Measurements from ENCODE around the gene SAMD5. TPM values are rescaled to one million over a fixed set of nuclear protein-coding genes. Genes with fewer than 3 reads are reported as not detected.

Gene SAMD5
- polyA plus RNA-seq, 1 experiment, result 3.1 TPM

DNA sequence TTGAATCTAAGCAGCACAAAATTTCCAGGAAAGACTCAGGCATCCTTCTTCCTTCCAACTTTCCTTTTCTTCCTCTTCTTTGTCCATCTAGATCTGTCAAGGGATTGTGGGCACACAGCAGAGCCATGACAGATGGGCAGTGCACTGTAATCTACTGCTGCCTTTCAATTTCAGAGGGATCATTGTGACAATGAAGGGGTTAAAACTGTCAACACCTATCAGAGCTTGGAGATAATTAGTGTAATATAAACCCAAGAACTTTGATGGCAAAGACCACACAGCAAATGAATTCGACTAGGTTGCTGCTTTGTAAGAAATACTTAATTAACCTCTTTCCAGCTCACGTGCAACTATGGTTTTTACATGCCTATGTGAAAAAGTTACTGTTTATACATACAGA is 55.0 kb downstream of the SAMD5 start:
- ChIA-PET POLR2A (no interaction called here), CTCF (no interaction called here)
- no peaks in the 10 kb centered on the region for H3K9me3 ChIP-seq (ENCODE audit: control insufficient read depth, insufficient read depth, low read length)

DNA sequence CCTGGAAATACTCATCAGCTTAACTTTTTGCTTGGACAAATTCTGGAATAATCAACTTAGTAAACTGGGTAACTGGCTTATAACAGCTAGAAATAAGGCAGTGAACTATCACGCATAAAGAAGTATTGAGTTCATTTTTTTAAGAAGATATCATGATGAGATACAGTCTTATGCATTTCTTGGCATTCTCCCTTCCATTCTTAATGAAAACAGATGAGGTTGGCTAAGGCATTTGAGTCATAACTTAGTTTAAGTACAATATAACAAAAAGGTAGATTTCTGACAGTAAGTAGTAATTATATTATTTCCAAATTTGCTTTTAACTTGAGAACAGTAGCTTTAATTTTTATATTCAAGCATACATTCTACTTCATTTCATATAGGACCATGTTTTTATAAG is 56.1 kb downstream of the SAMD5 start:
- DNase-seq (ENCODE audit: low read depth, low spot score), result no peak
- TF ChIP-seq, protein P1, sequence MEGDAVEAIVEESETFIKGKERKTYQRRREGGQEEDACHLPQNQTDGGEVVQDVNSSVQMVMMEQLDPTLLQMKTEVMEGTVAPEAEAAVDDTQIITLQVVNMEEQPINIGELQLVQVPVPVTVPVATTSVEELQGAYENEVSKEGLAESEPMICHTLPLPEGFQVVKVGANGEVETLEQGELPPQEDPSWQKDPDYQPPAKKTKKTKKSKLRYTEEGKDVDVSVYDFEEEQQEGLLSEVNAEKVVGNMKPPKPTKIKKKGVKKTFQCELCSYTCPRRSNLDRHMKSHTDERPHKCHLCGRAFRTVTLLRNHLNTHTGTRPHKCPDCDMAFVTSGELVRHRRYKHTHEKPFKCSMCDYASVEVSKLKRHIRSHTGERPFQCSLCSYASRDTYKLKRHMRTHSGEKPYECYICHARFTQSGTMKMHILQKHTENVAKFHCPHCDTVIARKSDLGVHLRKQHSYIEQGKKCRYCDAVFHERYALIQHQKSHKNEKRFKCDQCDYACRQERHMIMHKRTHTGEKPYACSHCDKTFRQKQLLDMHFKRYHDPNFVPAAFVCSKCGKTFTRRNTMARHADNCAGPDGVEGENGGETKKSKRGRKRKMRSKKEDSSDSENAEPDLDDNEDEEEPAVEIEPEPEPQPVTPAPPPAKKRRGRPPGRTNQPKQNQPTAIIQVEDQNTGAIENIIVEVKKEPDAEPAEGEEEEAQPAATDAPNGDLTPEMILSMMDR (IDR thresholded peaks at IDR 0.05; ENCODE audit: low read depth, low read length), result no peak
- H3K27me3 ChIP-seq (ENCODE audit: control insufficient read depth, insufficient read depth, low read length), result no peaks in the 10 kb centered on the region
- POLR2A ChIA-PET, result no interaction called here
- CTCF ChIA-PET, result interaction anchor here (1.3 kb wide), 1 partner anchor 58 kb away, joined by 3 read pairs; no protein-coding TSS in a partner anchor
- H3K9me3 ChIP-seq (ENCODE audit: control insufficient read depth, insufficient read depth, low read length), result no peaks in the 10 kb centered on the region
- no peak overlapping the region for H3K27ac ChIP-seq (ENCODE audit: low read depth, low read length)
- no peak overlapping the region for H3K4me3 ChIP-seq (ENCODE audit: low read depth, low read length)

More for the DNA sequence above, 55.0 kb downstream of the SAMD5 start:
- Histone ChIP-seq H3K27me3 (ENCODE audit: control insufficient read depth, insufficient read depth, low read length) (no peaks in the 10 kb centered on the region), H3K27ac (ENCODE audit: low read depth, low read length) (no peak overlapping the region), H3K4me3 (ENCODE audit: low read depth, low read length) (no peak overlapping the region)
- TF ChIP-seq, protein P1 (IDR thresholded peaks at IDR 0.05; ENCODE audit: low read depth, low read length), result no peak
- DNase-seq (ENCODE audit: low read depth, low spot score), result no peak

DNA sequence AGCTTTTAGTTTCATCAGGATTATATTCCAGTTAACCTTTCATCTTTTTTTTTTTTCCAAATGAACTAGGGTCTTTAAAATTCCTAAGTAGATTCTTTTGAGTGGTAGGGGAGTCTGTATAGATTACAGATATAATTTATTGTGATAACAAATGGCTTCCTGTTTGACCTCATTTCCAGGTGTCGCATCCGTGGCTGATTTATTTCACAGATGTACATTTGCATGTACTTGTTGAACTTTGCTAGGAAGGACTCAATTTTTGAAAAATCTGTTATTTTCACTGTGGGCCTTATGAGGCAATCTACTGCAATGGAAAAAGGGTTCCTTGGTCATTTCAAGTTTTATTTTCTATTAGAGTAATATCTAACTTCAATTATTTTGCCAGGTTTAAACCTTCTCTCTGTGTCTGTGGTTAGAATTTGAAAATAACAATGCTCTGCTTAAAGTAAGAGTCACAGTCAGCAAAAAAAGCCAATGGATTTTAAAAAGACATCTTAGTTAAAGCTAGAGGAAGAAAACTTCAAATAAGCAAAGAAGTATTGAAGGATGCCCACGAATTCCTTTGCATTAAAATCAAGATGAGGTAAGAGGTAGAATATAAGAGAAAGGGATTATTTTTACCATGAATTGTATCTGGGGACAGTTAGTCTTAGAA is 57.9 kb downstream of the SAMD5 start:
- TF ChIP-seq, protein P1 (IDR thresholded peaks at IDR 0.05; ENCODE audit: low read depth, low read length), result no peak
- no peak for DNase-seq (ENCODE audit: low read depth, low spot score)
- Histone ChIP-seq H3K27ac (ENCODE audit: low read depth, low read length) (no peak overlapping the region), H3K9me3 (ENCODE audit: control insufficient read depth, insufficient read depth, low read length) (no peaks in the 10 kb centered on the region), H3K27me3 (ENCODE audit: control insufficient read depth, insufficient read depth, low read length) (no peaks in the 10 kb centered on the region), H3K4me3 (ENCODE audit: low read depth, low read length) (no peak overlapping the region)
- ChIA-PET CTCF (no interaction called here), POLR2A (no interaction called here)

DNA sequence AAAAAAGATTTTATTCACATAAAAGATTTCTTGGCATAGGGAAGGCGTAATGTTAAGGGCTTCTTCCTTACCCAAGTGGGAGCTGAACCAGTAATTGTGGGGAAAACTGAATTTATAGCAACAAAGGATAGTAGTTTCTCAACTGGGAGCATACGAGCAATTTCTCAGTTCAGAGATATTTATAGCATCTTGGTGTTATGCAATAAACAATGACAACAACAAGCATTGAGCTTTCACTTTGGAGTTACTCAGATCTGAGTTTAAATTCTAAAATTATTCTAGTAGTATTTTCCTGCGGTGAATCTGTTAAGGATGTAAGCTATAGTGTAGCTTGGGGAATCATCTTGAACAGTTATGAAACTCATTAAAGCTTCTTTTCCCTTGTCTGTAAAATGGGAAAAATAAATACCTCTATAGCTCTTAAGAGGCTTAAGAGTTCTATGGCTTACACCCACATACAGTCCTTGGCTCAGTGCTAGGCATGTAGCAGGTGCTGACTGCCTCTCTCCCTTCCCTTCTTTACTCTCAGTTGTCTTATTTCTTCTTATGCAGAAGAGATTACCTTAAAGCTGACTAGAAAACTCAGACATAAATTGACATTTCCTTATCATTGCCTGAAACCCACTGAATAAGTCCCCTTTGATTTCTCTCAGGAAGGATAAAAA is 58.8 kb downstream of the SAMD5 start:
- H3K9me3 ChIP-seq (ENCODE audit: control insufficient read depth, insufficient read depth, low read length), result no peaks in the 10 kb centered on the region
- ChIA-PET CTCF (no interaction called here), POLR2A (no interaction called here)
- DNase-seq (ENCODE audit: low read depth, low spot score), result no peak
- TF ChIP-seq, protein P1 (IDR thresholded peaks at IDR 0.05; ENCODE audit: low read depth, low read length), result no peak
- no peak overlapping the region for H3K4me3 ChIP-seq (ENCODE audit: low read depth, low read length)
- no peak overlapping the region for H3K27ac ChIP-seq (ENCODE audit: low read depth, low read length)
- no peaks in the 10 kb centered on the region for H3K27me3 ChIP-seq (ENCODE audit: control insufficient read depth, insufficient read depth, low read length)

DNA sequence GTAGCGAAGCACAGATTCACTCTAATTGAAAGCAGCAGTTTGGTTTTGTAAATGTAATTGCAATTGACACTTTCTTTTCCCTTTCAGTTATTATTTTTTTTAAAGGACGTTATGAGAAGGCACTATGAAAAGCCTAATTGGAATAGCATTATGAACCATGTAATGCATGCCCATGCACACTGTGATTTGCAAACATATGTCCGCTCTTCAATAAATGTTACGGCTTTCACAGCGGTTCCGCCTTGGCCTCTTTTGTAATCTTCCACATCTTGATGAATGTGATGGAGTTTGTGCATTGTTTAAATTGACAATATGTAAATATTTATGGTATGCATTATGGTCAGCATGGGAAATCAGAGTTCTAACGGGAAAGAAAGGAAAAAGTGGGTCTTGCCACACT is 61.3 kb downstream of the SAMD5 start:
- CTCF ChIA-PET, result no interaction called here
- DNase-seq (ENCODE audit: low read depth, low spot score), result no peak
- Histone ChIP-seq H3K4me3 (ENCODE audit: low read depth, low read length) (no peak overlapping the region), H3K9me3 (ENCODE audit: control insufficient read depth, insufficient read depth, low read length) (no peaks in the 10 kb centered on the region), H3K27me3 (ENCODE audit: control insufficient read depth, insufficient read depth, low read length) (no peaks in the 10 kb centered on the region), H3K27ac (ENCODE audit: low read depth, low read length) (no peak overlapping the region)
- TF ChIP-seq, protein P1 (IDR thresholded peaks at IDR 0.05; ENCODE audit: low read depth, low read length), result no peak
- POLR2A ChIA-PET, result no interaction called here

Data from AG04450 (cell line).